Activated B cell treated with CpG ODN at 0.5 μM for 24 hours (primary cell): ENCODE measurements around the gene OR3A3. TPM values are rescaled to one million over a fixed set of nuclear protein-coding genes. Genes with fewer than 3 reads are reported as not detected.
"Not testable (repeated sequence)": the region's sequence is repeated elsewhere in the genome, so short reads cannot be mapped to it uniquely, and the experiment has no call there.

Experiments
- ATAC-seq: fragments of 200-7000 bp; cut with Tn5 transposase; one replicate; pipeline ENCODE4 v1.10.0; 2021; ENCODE audit warnings: low read depth, mild to moderate bottlenecking, moderate library complexity
- CTCF ChIA-PET: fragments of 350-600 bp; sonication (Branson Sonifier 250); formaldehyde crosslinking; loops from one replicate; lab custom pipeline; 2021; ENCODE audit warnings: antibody characterized with exemption; lab: Charles Lee
- POLR2A ChIA-PET: fragments of 350-600 bp; sonication (Branson Sonifier 250); formaldehyde crosslinking; loops from one replicate; lab custom pipeline; 2021; ENCODE audit warnings: antibody characterized with exemption; lab: Charles Lee
- DNase-seq: peaks from one replicate; pipeline ENCODE4 v3.0.0; 2022
- H3K27ac Mint-ChIP-seq: one replicate; pipeline ENCODE4 v1.8.0; 2020; ENCODE audit warnings: mixed read lengths
- H3K27me3 Mint-ChIP-seq: one replicate; pipeline ENCODE4 v1.8.0; 2021; ENCODE audit warnings: mixed read lengths
- H3K36me3 Mint-ChIP-seq: one replicate; pipeline ENCODE4 v1.8.0; 2021; ENCODE audit warnings: low read depth, mixed read lengths
- H3K4me1 Mint-ChIP-seq: one replicate; pipeline ENCODE4 v1.8.0; 2021; ENCODE audit warnings: mixed read lengths
- H3K4me3 Mint-ChIP-seq: one replicate; pipeline ENCODE4 v1.8.0; 2020; ENCODE audit warnings: mild to moderate bottlenecking, mixed read lengths
- H3K9me3 Mint-ChIP-seq: one replicate; pipeline ENCODE4 v1.8.0; 2020; ENCODE audit warnings: mixed read lengths
- intact Hi-C: fragments of 100-400 bp; cut with micrococcal nuclease; formaldehyde crosslinking; loops from one replicate; pipeline ENCODE4 v1.15.1; 2024
- total RNA-seq: library from RNA; stranded (reverse); gene quantifications from 2 replicates; pipeline ENCODE4 v1.2.3, GENCODE V29; 2022
- TF ChIP-seq, protein P1 (sequence below): fragments of 200-600 bp; IDR thresholded peaks from one replicate; pipeline ENCODE4 v1.8.0; 2022; ENCODE audit warnings: antibody characterized with exemption, mild to moderate bottlenecking

Gene OR3A3
- total RNA-seq, 1 donor from 2014 or later: not detected

DNA sequence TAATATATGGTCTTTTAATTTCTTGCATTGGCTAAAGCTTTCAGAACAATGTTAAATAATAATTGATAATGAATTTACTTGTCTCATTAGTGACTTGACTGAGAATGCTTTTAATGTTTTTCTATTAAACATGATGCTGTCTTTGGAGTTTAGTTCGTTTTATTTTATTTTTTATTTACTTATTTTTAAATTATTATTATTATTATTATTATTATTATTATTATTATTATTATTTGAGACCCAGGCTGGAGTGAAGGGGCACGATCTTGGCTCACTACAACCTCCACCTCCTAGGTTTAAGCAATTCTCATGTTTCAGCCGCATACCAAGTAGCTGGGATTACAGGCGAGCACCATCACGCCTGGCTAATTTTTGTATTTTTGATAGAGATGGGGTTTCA is 4.4 kb downstream of the OR3A3 start:
- Mint-ChIP-seq H3K27ac (no peak overlapping the region), H3K36me3 (no peaks in the 10 kb centered on the region), H3K27me3 (peaks cover 31% of the 10 kb centered on the region), H3K9me3 (no peaks in the 10 kb centered on the region), H3K4me1 (no peaks in the 10 kb centered on the region), H3K4me3 (no peak overlapping the region)
- ChIA-PET POLR2A (no interaction called here), CTCF (no interaction called here)
- ATAC-seq (no peak), DNase-seq (no peak)
- TF ChIP-seq, protein P1, sequence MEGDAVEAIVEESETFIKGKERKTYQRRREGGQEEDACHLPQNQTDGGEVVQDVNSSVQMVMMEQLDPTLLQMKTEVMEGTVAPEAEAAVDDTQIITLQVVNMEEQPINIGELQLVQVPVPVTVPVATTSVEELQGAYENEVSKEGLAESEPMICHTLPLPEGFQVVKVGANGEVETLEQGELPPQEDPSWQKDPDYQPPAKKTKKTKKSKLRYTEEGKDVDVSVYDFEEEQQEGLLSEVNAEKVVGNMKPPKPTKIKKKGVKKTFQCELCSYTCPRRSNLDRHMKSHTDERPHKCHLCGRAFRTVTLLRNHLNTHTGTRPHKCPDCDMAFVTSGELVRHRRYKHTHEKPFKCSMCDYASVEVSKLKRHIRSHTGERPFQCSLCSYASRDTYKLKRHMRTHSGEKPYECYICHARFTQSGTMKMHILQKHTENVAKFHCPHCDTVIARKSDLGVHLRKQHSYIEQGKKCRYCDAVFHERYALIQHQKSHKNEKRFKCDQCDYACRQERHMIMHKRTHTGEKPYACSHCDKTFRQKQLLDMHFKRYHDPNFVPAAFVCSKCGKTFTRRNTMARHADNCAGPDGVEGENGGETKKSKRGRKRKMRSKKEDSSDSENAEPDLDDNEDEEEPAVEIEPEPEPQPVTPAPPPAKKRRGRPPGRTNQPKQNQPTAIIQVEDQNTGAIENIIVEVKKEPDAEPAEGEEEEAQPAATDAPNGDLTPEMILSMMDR: no peak
- intact Hi-C loops: no loop called here

DNA sequence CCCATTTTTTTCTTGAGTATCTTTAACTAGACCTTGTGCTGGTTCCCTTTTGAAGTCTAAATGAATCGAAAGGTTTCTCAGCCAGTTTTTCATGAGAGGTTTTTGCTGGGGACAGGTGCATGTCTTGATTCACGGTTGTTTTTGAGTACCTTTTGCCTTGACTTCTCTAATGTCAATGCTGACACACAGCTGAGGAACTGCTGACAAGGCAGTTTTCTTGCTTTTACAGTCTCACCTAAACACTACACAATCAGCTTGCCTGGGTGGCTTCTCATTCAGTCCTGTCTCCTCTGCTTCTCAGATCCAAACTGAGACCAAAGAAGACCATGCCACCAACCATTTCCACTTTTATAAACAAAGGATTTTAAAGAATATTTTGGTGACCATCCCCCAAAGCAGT is 7.1 kb downstream of the OR3A3 start:
- no peak for DNase-seq
- TF ChIP-seq, protein P1: no peak
- Mint-ChIP-seq H3K27me3 (peaks cover 29% of the 10 kb centered on the region), H3K9me3 (no peaks in the 10 kb centered on the region), H3K4me1 (no peaks in the 10 kb centered on the region), H3K4me3 (no peak overlapping the region), H3K27ac (no peak overlapping the region), H3K36me3 (no peaks in the 10 kb centered on the region)
- ChIA-PET POLR2A (no interaction called here), CTCF (no interaction called here)
- ATAC-seq: no peak
- intact Hi-C loops: no loop called here

DNA sequence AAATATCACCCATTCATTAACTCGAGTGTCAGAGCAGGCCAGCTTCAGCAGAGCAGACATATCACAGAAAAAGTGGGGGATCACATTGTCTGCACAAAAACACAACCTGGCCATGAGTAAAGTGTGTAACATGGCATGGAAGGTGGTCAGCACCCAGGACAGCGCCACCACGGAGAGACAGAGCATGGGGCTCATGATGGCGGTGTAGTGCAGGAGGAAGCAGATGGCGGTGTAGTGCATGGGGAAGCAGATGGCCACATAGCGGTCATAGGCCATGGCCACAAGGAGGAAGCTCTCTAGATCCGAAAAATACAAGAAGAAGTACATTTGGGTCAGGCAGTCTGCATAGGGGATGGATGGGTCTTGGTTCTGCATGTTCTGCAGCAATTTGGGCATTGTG is 22.0 kb downstream of the OR3A3 start:
- intact Hi-C loops, H3K9me3 Mint-ChIP-seq, H3K36me3 Mint-ChIP-seq, ATAC-seq, H3K4me1 Mint-ChIP-seq, POLR2A ChIA-PET, H3K27ac Mint-ChIP-seq, DNase-seq, CTCF ChIA-PET, H3K4me3 Mint-ChIP-seq: not testable (repeated sequence)
- peaks cover 17% of the 10 kb centered on the region for H3K27me3 Mint-ChIP-seq

DNA sequence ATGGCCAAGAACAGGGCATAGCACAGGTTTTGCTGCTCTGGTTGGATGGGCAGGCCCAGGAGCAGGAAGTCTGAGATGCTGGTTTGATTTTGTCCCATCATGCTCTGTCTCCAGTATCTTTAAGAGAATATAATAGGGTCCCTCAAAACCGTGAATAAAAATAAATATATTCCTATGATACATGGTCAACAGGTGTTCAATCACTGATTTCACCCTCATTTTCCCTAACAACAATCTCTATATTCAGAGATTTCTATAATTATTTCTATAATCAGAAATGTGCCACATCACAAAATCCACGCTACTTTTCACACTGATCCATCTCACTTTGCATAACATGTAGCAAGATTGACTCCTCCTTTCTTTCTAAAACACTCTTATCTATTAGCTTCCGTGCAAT is 22.6 kb downstream of the OR3A3 start, which contains the start of gene OR1E2:
OR1E2 (minus strand) TSS at position 101 of the 400 bp plus-strand sequence; CDS start at position 101, 0 bp downstream.
- Mint-ChIP-seq H3K9me3 (peaks cover 7% of the 10 kb centered on the region), H3K27ac (no peak within 1 kb of the TSS), H3K4me3 (no peak within 1 kb of the TSS), H3K36me3 (no peaks in the 10 kb centered on the region), H3K4me1 (no peaks in the 10 kb centered on the region), H3K27me3 (peaks cover 15% of the 10 kb centered on the region)
- TF ChIP-seq, protein P1: no peak
- CTCF ChIA-PET: no interaction called here
- DNase-seq: no peak
- intact Hi-C loops: no loop called here
- ATAC-seq: no peak
- POLR2A ChIA-PET: no interaction called here

DNA sequence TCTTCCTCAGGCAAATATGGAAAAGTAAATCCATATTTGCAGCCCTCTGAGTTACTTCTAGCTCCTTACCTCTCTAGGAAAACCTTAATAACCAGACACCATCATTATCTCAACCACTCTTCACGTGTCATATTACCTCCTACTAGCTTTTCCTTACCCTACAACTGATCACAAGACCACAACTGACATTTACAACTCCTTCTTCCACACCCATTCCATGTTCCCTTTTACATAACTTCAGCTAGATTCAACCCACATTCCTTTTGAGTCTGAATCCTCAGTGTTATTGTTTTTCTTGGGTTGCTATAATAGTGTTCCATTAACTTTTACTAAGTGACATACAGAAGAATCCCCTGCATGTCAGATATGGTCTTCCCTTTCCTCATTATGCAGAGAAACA is 27.2 kb downstream of the OR3A3 start:
- ATAC-seq (no peak), DNase-seq (no peak)
- intact Hi-C loops: no loop called here
- TF ChIP-seq, protein P1: no peak
- CTCF ChIA-PET: no interaction called here
- no peaks in the 10 kb centered on the region for H3K9me3 Mint-ChIP-seq
- H3K4me1 Mint-ChIP-seq: no peaks in the 10 kb centered on the region
- no peaks in the 10 kb centered on the region for H3K36me3 Mint-ChIP-seq
- POLR2A ChIA-PET: no interaction called here
- no peak overlapping the region for H3K4me3 Mint-ChIP-seq
- no peak overlapping the region for H3K27ac Mint-ChIP-seq
- H3K27me3 Mint-ChIP-seq: peaks cover 14% of the 10 kb centered on the region

DNA sequence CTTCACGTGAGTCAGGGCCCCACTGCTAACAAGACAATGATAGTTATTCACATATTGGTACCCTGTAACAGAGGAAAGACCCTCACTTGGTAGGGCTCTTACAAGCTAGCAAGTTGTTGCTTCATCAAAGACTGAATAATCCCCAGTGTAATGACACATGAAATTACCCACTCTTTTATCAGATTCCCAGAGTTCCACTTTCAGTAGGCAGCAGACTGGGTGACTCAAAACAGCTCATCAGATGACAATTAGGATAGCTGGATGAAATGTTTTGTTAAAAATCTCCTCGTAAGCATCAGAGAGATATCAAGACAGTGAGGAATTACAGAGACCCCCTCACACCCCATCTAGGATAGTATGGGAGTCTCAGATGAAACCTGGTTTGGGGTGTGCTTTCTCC is 29.3 kb downstream of the OR3A3 start:
- Mint-ChIP-seq H3K27ac (no peak overlapping the region), H3K4me1 (no peaks in the 10 kb centered on the region), H3K9me3 (no peaks in the 10 kb centered on the region), H3K36me3 (no peaks in the 10 kb centered on the region), H3K4me3 (no peak overlapping the region), H3K27me3 (peaks cover 13% of the 10 kb centered on the region)
- ChIA-PET POLR2A (no interaction called here), CTCF (no interaction called here)
- intact Hi-C loops: no loop called here
- ATAC-seq (no peak), DNase-seq (no peak)
- TF ChIP-seq, protein P1: no peak
